Dermis blood vessel endothelial cell (primary cell): ENCODE data around the gene SURF4. TPM values are rescaled to one million over a fixed set of nuclear protein-coding genes. Genes with fewer than 3 reads are reported as not detected.

Source experiments
- DNase-seq: peaks from one replicate; pipeline ENCODE4 v3.0.0; 2010
- total RNA-seq: library from RNA; depleted of rRNA; stranded (reverse); fragments of >200 nt; gene quantifications from 2 replicates; pipeline ENCODE4 v1.2.3, GENCODE V29; 2014

The SURF4 gene
- total RNA-seq, 1 donor from 2014 or later, result 370 TPM

GRCh38 chr9:133372144-133372543 lies 3.7 kb downstream of the SURF4 start:
- no peak for DNase-seq

- no peak for DNase-seq
Observed at GRCh38 chr9:133371261-133371711, 4.6 kb downstream of the SURF4 start.

GRCh38 chr9:133370685-133371084 lies 5.2 kb downstream of the SURF4 start:
- no peak for DNase-seq

GRCh38 chr9:133369933-133370332 lies 5.9 kb downstream of the SURF4 start:
- DNase-seq, result no peak

- DNase-seq, result no peak
Observed at GRCh38 chr9:133369422-133369821, 6.4 kb downstream of the SURF4 start.

- peak; percentile 52 for DNase-seq
Observed at GRCh38 chr9:133368249-133368881, 7.5 kb downstream of the SURF4 start.

GRCh38 chr9:133367778-133368177 lies 8.1 kb downstream of the SURF4 start:
- DNase-seq, result no peak

- no peak for DNase-seq
Observed at GRCh38 chr9:133367221-133367620, 8.6 kb downstream of the SURF4 start.

- DNase-seq, result no peak
Observed at GRCh38 chr9:133366435-133366834, 9.4 kb downstream of the SURF4 start.

GRCh38 chr9:133362359-133363044 lies 13.4 kb downstream of the SURF4 start:
- DNase-seq, result no peak

- no peak for DNase-seq
Observed at GRCh38 chr9:133361507-133362092, 14.3 kb downstream of the SURF4 start.

- DNase-seq, result no peak
Observed at GRCh38 chr9:133360400-133361393, 15.2 kb downstream of the SURF4 start.

GRCh38 chr9:133359399-133360175 lies 16.3 kb downstream of the SURF4 start:
- DNase-seq, result peak; percentile 38

GRCh38 chr9:133357656-133358055 lies 18.2 kb downstream of the SURF4 start:
- no peak for DNase-seq

GRCh38 chr9:133356391-133357091 lies 19.3 kb downstream of the SURF4 start, which contains the start of the genes SURF1 and SURF2:
Gene SURF1, minus strand, starts transcription at chr9:133356487. Its CDS starts 34 bp downstream, at chr9:133356453.
Gene SURF2, plus strand, starts transcription at chr9:133356550. Its CDS starts 43 bp downstream, at chr9:133356593.
- DNase-seq, result peak; percentile 64

GRCh38 chr9:133355881-133356357 lies 19.9 kb downstream of the SURF4 start:
- peak; percentile 51 for DNase-seq

- no peak for DNase-seq
Observed at GRCh38 chr9:133354766-133355165, 21.1 kb downstream of the SURF4 start.

- no peak for DNase-seq
Observed at GRCh38 chr9:133353548-133353947, 22.3 kb downstream of the SURF4 start.

GRCh38 chr9:133352635-133353340 lies 23.1 kb downstream of the SURF4 start:
- no peak for DNase-seq
